Left ventricle myocardium superior (tissue), 1 donor: ENCODE measurements around the gene ZNF761. TPM values are rescaled to one million over a fixed set of nuclear protein-coding genes. Genes with fewer than 3 reads are reported as not detected.
"Not testable (repeated sequence)": the region's sequence is repeated elsewhere in the genome, so short reads cannot be mapped to it uniquely, and the experiment has no call there.

ENCODE experiments used
- ATAC-seq: fragments of 200-7000 bp; cut with Tn5 transposase; one replicate; pipeline ENCODE4 v1.9.1; 2020; ENCODE audit warnings: mild to moderate bottlenecking, moderate library complexity
- DNase-seq: peaks from one replicate; pipeline ENCODE4 v3.0.0-alpha.2; 2020
- intact Hi-C: fragments of 100-400 bp; cut with micrococcal nuclease; formaldehyde crosslinking; loops from one replicate; pipeline ENCODE4 v1.11.0; 2022
- long read RNA-seq: library from polyadenylated mRNA; unstranded; transcript quantifications from one replicate; pipeline ENCODE4 v2.0.0, GENCODE V29; 2021
- total RNA-seq: library from RNA; stranded (reverse); fragmentation: NEBNext Ultra II Directional; extraction: Animal tissue kit (Norgen Biotek cat#: 25700); gene quantifications from one replicate; pipeline ENCODE4 v1.2.1, GENCODE V29; 2021
- donor health status: DM: no; HTN: yes; CAD: no; lungs with severe emphysema.

Gene ZNF761
- total RNA-seq: 4.1 TPM
- long read RNA-seq, partial matches to known transcripts: 0 of 6 reads
- long read RNA-seq, other reads (novel, unspliced or antisense): 5 of 6 reads

GRCh38 chr19:53431399-53432087, at the start of gene ZNF761:
Gene ZNF761, plus strand, starts transcription at chr19:53431984. Its CDS starts 15,285 bp downstream, at chr19:53447269.
- peak; percentile 100 for ATAC-seq
- intact Hi-C loops: no loop called here
- peak; percentile 98 for DNase-seq

GRCh38 chr19:53388168-53388567, 43.6 kb upstream of the ZNF761 start:
- ATAC-seq: no peak
- intact Hi-C loops: no loop called here
- no peak for DNase-seq

- intact Hi-C loops: no loop called here
- no peak for DNase-seq
- ATAC-seq: no peak
Observed at GRCh38 chr19:53388904-53389303, 42.9 kb upstream of the ZNF761 start.

GRCh38 chr19:53389571-53389970, 42.2 kb upstream of the ZNF761 start:
- intact Hi-C loops: no loop called here
- no peak for DNase-seq
- no peak for ATAC-seq

GRCh38 chr19:53389978-53390377, 41.8 kb upstream of the ZNF761 start:
- no peak for ATAC-seq
- intact Hi-C loops: no loop called here
- DNase-seq: no peak

- DNase-seq: peak; percentile 71
- intact Hi-C loops: no loop called here
- peak; percentile 76 for ATAC-seq
Observed at GRCh38 chr19:53394522-53394973, 37.2 kb upstream of the ZNF761 start.

- ATAC-seq: peak; percentile 100
- peak; percentile 97 for DNase-seq
- intact Hi-C loops: no loop called here
Observed at GRCh38 chr19:53394974-53395839, 36.6 kb upstream of the ZNF761 start, which contains the start of gene ZNF765. Gene ZNF765, plus strand, starts transcription at chr19:53395149. Its CDS starts 2,867 bp downstream, at chr19:53398016.

- ATAC-seq, intact Hi-C loops, DNase-seq: not testable (repeated sequence)
Observed at GRCh38 chr19:53395840-53396524, 35.8 kb upstream of the ZNF761 start.

GRCh38 chr19:53396525-53396868, 35.3 kb upstream of the ZNF761 start:
- no peak for ATAC-seq
- intact Hi-C loops: no loop called here
- DNase-seq: no peak

GRCh38 chr19:53397918-53398317, 33.9 kb upstream of the ZNF761 start:
- intact Hi-C loops, DNase-seq, ATAC-seq: not testable (repeated sequence)

- no peak for ATAC-seq
- intact Hi-C loops: no loop called here
- no peak for DNase-seq
Observed at GRCh38 chr19:53409505-53410204, 22.1 kb upstream of the ZNF761 start.

GRCh38 chr19:53420520-53421315, 11.1 kb upstream of the ZNF761 start:
- ATAC-seq, DNase-seq, intact Hi-C loops: not testable (repeated sequence)

- intact Hi-C loops: no loop called here
- no peak for ATAC-seq
- DNase-seq: no peak
Observed at GRCh38 chr19:53422551-53422950, 9.2 kb upstream of the ZNF761 start.

- ATAC-seq: peak; percentile 57
- peak; percentile 37 for DNase-seq
- intact Hi-C loops: not testable (repeated sequence)
Observed at GRCh38 chr19:53423074-53423473, 8.7 kb upstream of the ZNF761 start.

- ATAC-seq: peak; percentile 73
- intact Hi-C loops: not testable (repeated sequence)
Observed at GRCh38 chr19:53423680-53424079, 8.1 kb upstream of the ZNF761 start.

GRCh38 chr19:53424968-53425597, 6.7 kb upstream of the ZNF761 start:
- peak; percentile 74 for DNase-seq
- intact Hi-C loops: no loop called here
- ATAC-seq: peak; percentile 94

More at GRCh38 chr19:53423680-53424079, 8.1 kb upstream of the ZNF761 start:
- not testable (repeated sequence) for DNase-seq

GRCh38 chr19:53432088-53432661, 391 bp downstream of the ZNF761 start:
- peak; percentile 53 for DNase-seq
- ATAC-seq: peak; percentile 47
- intact Hi-C loops: no loop called here
